Measurements from ENCODE around the gene IL1R1.
A peak's percentile ranks its signal among the peaks of the same experiment; 100 is the strongest.
"Not testable (repeated sequence)": the region's sequence is repeated elsewhere in the genome, so short reads cannot be mapped to it uniquely, and the experiment has no call there.

The IL1R1 gene

DNA sequence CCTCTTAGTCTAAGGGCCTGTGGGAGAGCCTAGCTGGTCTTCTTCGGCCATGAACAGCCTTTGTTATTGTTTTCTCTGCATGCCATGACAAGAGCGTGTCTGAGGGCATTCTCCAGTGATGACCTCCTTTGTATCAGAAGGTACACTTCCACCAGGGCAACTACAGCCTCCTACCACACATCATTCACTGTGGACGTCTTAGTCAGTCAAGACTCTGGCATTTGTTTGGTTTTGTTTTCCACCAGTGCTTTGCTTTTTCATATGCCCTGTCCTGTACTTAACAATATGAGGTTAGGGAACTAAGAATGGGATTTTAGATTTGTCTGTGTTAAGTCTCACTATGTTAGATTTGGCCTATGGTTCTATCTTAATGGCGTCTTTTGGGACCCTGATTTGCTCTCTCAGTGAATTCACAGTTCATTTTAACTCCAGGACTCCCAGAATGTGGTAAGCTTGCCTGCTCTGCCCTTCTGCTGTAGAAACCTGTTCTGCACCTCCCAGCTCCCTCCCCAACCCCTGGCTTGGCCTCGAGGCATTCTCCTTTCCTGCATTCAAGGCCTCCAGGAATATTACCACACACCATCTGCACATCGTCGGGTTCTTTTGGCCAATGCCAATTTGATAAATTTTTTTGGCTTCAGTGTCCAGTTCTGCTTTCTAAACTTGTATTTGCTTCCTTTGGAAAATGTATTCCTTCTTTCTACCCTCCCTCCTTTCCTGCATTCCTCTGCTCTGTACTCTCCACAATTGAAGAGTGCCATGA lies 42.8 kb upstream of the IL1R1 start:
- Histone ChIP-seq H3K9me3 (ENCODE audit: severe bottlenecking) (no peaks in the 10 kb centered on the region), H3K4me3 (ENCODE audit: severe bottlenecking) (no peak overlapping the region), H3K27me3 (ENCODE audit: insufficient read depth, poor library complexity, severe bottlenecking) (no peaks in the 10 kb centered on the region), H3K27ac (ENCODE audit: poor library complexity, severe bottlenecking) (peak overlapping the region; percentile 57), H3K36me3 (ENCODE audit: low read depth) (no peaks in the 10 kb centered on the region), H3K4me1 (ENCODE audit: insufficient read depth, poor library complexity, severe bottlenecking) (peaks cover 42% of the 10 kb centered on the region)
- DNase-seq (ENCODE audit: low spot score): no peak
- TF ChIP-seq, protein P1, sequence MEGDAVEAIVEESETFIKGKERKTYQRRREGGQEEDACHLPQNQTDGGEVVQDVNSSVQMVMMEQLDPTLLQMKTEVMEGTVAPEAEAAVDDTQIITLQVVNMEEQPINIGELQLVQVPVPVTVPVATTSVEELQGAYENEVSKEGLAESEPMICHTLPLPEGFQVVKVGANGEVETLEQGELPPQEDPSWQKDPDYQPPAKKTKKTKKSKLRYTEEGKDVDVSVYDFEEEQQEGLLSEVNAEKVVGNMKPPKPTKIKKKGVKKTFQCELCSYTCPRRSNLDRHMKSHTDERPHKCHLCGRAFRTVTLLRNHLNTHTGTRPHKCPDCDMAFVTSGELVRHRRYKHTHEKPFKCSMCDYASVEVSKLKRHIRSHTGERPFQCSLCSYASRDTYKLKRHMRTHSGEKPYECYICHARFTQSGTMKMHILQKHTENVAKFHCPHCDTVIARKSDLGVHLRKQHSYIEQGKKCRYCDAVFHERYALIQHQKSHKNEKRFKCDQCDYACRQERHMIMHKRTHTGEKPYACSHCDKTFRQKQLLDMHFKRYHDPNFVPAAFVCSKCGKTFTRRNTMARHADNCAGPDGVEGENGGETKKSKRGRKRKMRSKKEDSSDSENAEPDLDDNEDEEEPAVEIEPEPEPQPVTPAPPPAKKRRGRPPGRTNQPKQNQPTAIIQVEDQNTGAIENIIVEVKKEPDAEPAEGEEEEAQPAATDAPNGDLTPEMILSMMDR (IDR thresholded peaks at IDR 0.05; ENCODE audit: poor library complexity, severe bottlenecking): no peak
- ATAC-seq (ENCODE audit: low read depth): no peak

- H3K4me3 ChIP-seq (ENCODE audit: severe bottlenecking): no peak overlapping the region
- no peaks in the 10 kb centered on the region for H3K36me3 ChIP-seq (ENCODE audit: low read depth)
- H3K27ac ChIP-seq (ENCODE audit: poor library complexity, severe bottlenecking): peak overlapping the region; percentile 57
- DNase-seq (ENCODE audit: low spot score) (no peak), ATAC-seq (ENCODE audit: low read depth) (peak; percentile 70)
- H3K4me1 ChIP-seq (ENCODE audit: insufficient read depth, poor library complexity, severe bottlenecking): peaks cover 41% of the 10 kb centered on the region
- no peaks in the 10 kb centered on the region for H3K9me3 ChIP-seq (ENCODE audit: severe bottlenecking)
- no peaks in the 10 kb centered on the region for H3K27me3 ChIP-seq (ENCODE audit: insufficient read depth, poor library complexity, severe bottlenecking)
- TF ChIP-seq, protein P1 (IDR thresholded peaks at IDR 0.05; ENCODE audit: poor library complexity, severe bottlenecking): no peak
Observed at GRCh38 chr2:102100371-102101096, 42.0 kb upstream of the IL1R1 start.

DNA sequence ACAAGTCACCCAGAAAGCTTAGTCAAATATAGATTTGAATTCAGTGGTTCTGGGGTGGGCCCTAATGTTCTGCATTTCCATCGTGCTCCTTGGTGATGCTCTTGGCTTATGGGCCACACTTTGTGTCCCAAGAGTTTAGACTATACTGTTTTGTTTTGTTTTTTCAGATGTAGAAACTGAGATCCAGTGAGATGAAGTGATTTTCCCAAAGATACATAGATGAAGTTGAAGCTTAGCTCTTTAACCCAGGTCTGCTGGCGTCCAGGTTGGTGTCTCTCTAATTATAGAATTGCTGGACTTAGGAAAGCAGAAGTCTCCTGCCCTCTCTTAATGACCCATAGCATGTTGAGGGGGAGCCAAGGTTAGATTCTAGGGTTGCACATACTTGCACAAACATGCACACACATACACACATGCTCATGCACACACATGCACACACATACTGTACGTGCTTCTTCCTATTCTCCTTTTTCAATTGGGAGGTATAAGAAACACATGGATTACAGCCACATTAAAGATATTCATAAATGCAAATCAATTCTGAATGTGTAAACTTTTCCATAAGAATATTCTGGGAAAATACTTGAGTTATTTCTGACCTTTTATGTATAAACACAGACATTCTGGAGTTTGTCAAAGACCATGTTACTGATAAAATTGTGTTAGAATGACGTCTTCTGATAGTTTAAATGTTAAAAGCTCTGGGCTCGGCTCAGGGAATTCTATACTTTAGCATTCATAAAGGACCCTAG lies 41.3 kb upstream of the IL1R1 start:
- DNase-seq (ENCODE audit: low spot score): no peak
- H3K4me3 ChIP-seq (ENCODE audit: severe bottlenecking): no peak overlapping the region
- TF ChIP-seq, protein P1 (IDR thresholded peaks at IDR 0.05; ENCODE audit: poor library complexity, severe bottlenecking): no peak
- H3K4me1 ChIP-seq (ENCODE audit: insufficient read depth, poor library complexity, severe bottlenecking): peaks cover 41% of the 10 kb centered on the region
- ATAC-seq (ENCODE audit: low read depth): no peak
- H3K9me3 ChIP-seq (ENCODE audit: severe bottlenecking): no peaks in the 10 kb centered on the region
- H3K36me3 ChIP-seq (ENCODE audit: low read depth): no peaks in the 10 kb centered on the region
- H3K27ac ChIP-seq (ENCODE audit: poor library complexity, severe bottlenecking): peak overlapping the region; percentile 57
- no peaks in the 10 kb centered on the region for H3K27me3 ChIP-seq (ENCODE audit: insufficient read depth, poor library complexity, severe bottlenecking)

DNA sequence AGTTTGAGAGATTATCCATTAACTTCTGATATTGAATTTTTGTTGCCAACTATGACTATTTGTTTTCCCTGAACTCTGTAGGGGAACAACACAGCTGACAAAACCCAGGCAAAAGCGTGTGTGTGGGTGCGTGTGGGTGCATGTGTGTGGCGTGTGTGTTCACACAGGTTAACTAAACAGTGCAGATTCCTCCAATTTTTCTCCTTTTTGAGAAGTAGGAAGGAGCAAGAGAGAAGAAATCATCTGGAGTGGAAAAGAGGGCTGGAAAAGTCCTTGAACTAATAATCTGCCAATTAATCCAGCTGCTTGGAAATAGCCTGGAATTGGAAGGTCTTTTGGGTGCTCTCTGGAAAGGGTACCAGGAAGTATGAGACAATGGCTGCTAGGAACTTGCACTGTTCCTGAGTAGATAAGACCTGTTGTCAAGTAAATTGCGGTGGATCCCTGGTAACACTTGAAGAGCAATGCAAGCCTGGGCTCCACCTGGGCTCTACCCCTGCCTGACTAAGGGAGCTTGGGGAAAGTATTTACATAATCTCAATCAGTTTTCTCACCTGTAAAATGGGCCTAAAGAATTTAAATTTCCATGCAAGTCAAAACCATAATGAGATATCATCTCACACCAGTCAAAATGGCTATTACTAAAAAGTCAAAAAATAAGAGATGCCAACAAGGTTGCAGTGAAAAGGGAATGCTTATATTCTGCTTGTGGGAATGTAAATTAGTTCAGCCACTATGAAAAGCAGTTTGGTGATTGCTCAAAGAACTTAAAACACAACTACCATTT lies 40.5 kb upstream of the IL1R1 start:
- H3K36me3 ChIP-seq (ENCODE audit: low read depth): no peaks in the 10 kb centered on the region
- no peak overlapping the region for H3K4me3 ChIP-seq (ENCODE audit: severe bottlenecking)
- H3K27me3 ChIP-seq (ENCODE audit: insufficient read depth, poor library complexity, severe bottlenecking): no peaks in the 10 kb centered on the region
- H3K27ac ChIP-seq (ENCODE audit: poor library complexity, severe bottlenecking): no peak overlapping the region
- ATAC-seq (ENCODE audit: low read depth) (no peak), DNase-seq (ENCODE audit: low spot score) (no peak)
- peaks cover 41% of the 10 kb centered on the region for H3K4me1 ChIP-seq (ENCODE audit: insufficient read depth, poor library complexity, severe bottlenecking)
- TF ChIP-seq, protein P1 (IDR thresholded peaks at IDR 0.05; ENCODE audit: poor library complexity, severe bottlenecking): no peak
- H3K9me3 ChIP-seq (ENCODE audit: severe bottlenecking): no peaks in the 10 kb centered on the region

GRCh38 chr2:102102636-102102948 lies 40.0 kb upstream of the IL1R1 start:
- not testable (repeated sequence) for H3K36me3 ChIP-seq (ENCODE audit: low read depth); H3K27ac ChIP-seq (ENCODE audit: poor library complexity, severe bottlenecking); ATAC-seq (ENCODE audit: low read depth); DNase-seq (ENCODE audit: low spot score); H3K4me3 ChIP-seq (ENCODE audit: severe bottlenecking); H3K9me3 ChIP-seq (ENCODE audit: severe bottlenecking); H3K27me3 ChIP-seq (ENCODE audit: insufficient read depth, poor library complexity, severe bottlenecking)
- peaks cover 41% of the 10 kb centered on the region for H3K4me1 ChIP-seq (ENCODE audit: insufficient read depth, poor library complexity, severe bottlenecking)
